Muscle layer of colon (tissue), 2 donors: Measurements from ENCODE around the gene CAMSAP3.

Source experiments
- H3K27ac ChIP-seq: one replicate; pipeline ENCODE4 v1.7.0; 2013; ENCODE audit warnings: low read depth, mild to moderate bottlenecking, low read length, moderate library complexity
- H3K27me3 ChIP-seq, 2 donors: one replicate each; pipeline ENCODE4 v1.7.0; 2013; ENCODE audit warnings: low read length in 2 of 2, mild to moderate bottlenecking in 2 of 2; ENCODE audit not compliant: insufficient read depth in 2 of 2, control insufficient read depth in 1 of 2
- H3K36me3 ChIP-seq: one replicate; pipeline ENCODE4 v1.7.0; 2013; ENCODE audit warnings: mild to moderate bottlenecking, low read length; ENCODE audit not compliant: insufficient read depth
- H3K4me1 ChIP-seq: one replicate; pipeline ENCODE4 v1.7.0; 2013; ENCODE audit warnings: mild to moderate bottlenecking, low read length; ENCODE audit not compliant: insufficient read depth
- H3K4me3 ChIP-seq, 2 donors: one replicate each; pipeline ENCODE4 v1.7.0; 2013; ENCODE audit warnings: low read length in 2 of 2, low read depth in 1 of 2, mild to moderate bottlenecking in 1 of 2, moderate library complexity in 1 of 2
- H3K9ac ChIP-seq: one replicate; pipeline ENCODE4 v1.7.0; 2013; ENCODE audit warnings: low read length
- H3K9me3 ChIP-seq: one replicate; pipeline ENCODE4 v1.7.0; 2013; ENCODE audit warnings: mild to moderate bottlenecking, low read length
- donor health status: abdominal sarcoma.
- donor health status: Adenocarcinoma of cecum.

CAMSAP3 gene

GRCh38 chr19:7663706-7664105 is 68.0 kb downstream of the CAMSAP3 start:
- Histone ChIP-seq H3K9me3 (no peaks in the 10 kb centered on the region), H3K9ac (no peak overlapping the region), H3K4me1 (no peaks in the 10 kb centered on the region), H3K27me3 (no peaks in the 10 kb centered on the region), H3K27ac (no peak overlapping the region), H3K4me3 (no peak overlapping the region), H3K36me3 (no peaks in the 10 kb centered on the region)

- Histone ChIP-seq H3K4me1 (no peaks in the 10 kb centered on the region), H3K27ac (no peak overlapping the region), H3K9me3 (no peaks in the 10 kb centered on the region), H3K36me3 (no peaks in the 10 kb centered on the region), H3K27me3 (peaks cover 0 to 6% of the 10 kb centered on the region in 2 donors), H3K4me3 (no peak overlapping the region), H3K9ac (no peak overlapping the region)
Observed at GRCh38 chr19:7665076-7665475, 69.4 kb downstream of the CAMSAP3 start.
